ENCODE results near the gene TMEM81. TPM values are rescaled to one million over a fixed set of nuclear protein-coding genes. Genes with fewer than 3 reads are reported as not detected.

The TMEM81 gene
- total RNA-seq, 1 donor from 2014 or later: 3.6 TPM

- no peaks in the 10 kb centered on the region for H3K9me3 Mint-ChIP-seq
- H3K27me3 Mint-ChIP-seq: peaks cover 50% of the 10 kb centered on the region
- intact Hi-C loops (cut with micrococcal nuclease): no loop called here
- DNase-seq: no peak
- H3K27ac Mint-ChIP-seq: no peak overlapping the region
- H3K4me1 Mint-ChIP-seq: no peaks in the 10 kb centered on the region
- H3K4me3 Mint-ChIP-seq: no peak overlapping the region
- H3K36me3 Mint-ChIP-seq (ENCODE audit: low read depth): no peaks in the 10 kb centered on the region
Observed at GRCh38 chr1:205045146-205045545, 39.1 kb downstream of the TMEM81 start.

- no peak for DNase-seq
- H3K4me3 Mint-ChIP-seq: no peak overlapping the region
- no peak overlapping the region for H3K27ac Mint-ChIP-seq
- peaks cover 53% of the 10 kb centered on the region for H3K27me3 Mint-ChIP-seq
- no peaks in the 10 kb centered on the region for H3K36me3 Mint-ChIP-seq (ENCODE audit: low read depth)
- no peaks in the 10 kb centered on the region for H3K9me3 Mint-ChIP-seq
- intact Hi-C loops (cut with micrococcal nuclease): no loop called here
- no peaks in the 10 kb centered on the region for H3K4me1 Mint-ChIP-seq
Observed at GRCh38 chr1:205044741-205045140, 39.5 kb downstream of the TMEM81 start.

- no peaks in the 10 kb centered on the region for H3K36me3 Mint-ChIP-seq (ENCODE audit: low read depth)
- peaks cover 56% of the 10 kb centered on the region for H3K27me3 Mint-ChIP-seq
- H3K4me1 Mint-ChIP-seq: no peaks in the 10 kb centered on the region
- intact Hi-C loops (cut with micrococcal nuclease): no loop called here
- H3K4me3 Mint-ChIP-seq: no peak overlapping the region
- H3K27ac Mint-ChIP-seq: no peak overlapping the region
- DNase-seq: no peak
- H3K9me3 Mint-ChIP-seq: no peaks in the 10 kb centered on the region
Observed at GRCh38 chr1:205043866-205044265, 40.4 kb downstream of the TMEM81 start.

- H3K4me3 Mint-ChIP-seq: no peak within 1 kb of the TSS
- no peaks in the 10 kb centered on the region for H3K9me3 Mint-ChIP-seq
- intact Hi-C loops (cut with micrococcal nuclease): no loop called here
- DNase-seq: no peak
- H3K4me1 Mint-ChIP-seq: no peaks in the 10 kb centered on the region
- H3K27me3 Mint-ChIP-seq: peaks cover 57% of the 10 kb centered on the region
- H3K36me3 Mint-ChIP-seq (ENCODE audit: low read depth): no peaks in the 10 kb centered on the region
- H3K27ac Mint-ChIP-seq: no peak within 1 kb of the TSS
Observed at GRCh38 chr1:205042911-205043806, 41.1 kb downstream of the TMEM81 start, which contains the start of gene CNTN2. CNTN2 (plus strand) TSS chr1:205043212; CDS start chr1:205053186, 9,974 bp downstream.

GRCh38 chr1:205041998-205042910, 42.0 kb downstream of the TMEM81 start:
- H3K4me1 Mint-ChIP-seq: no peaks in the 10 kb centered on the region
- no peaks in the 10 kb centered on the region for H3K36me3 Mint-ChIP-seq (ENCODE audit: low read depth)
- peaks cover 57% of the 10 kb centered on the region for H3K27me3 Mint-ChIP-seq
- intact Hi-C loops (cut with micrococcal nuclease): no loop called here
- no peaks in the 10 kb centered on the region for H3K9me3 Mint-ChIP-seq
- H3K27ac Mint-ChIP-seq: no peak overlapping the region
- no peak overlapping the region for H3K4me3 Mint-ChIP-seq
- no peak for DNase-seq

GRCh38 chr1:205041001-205041715, 43.1 kb downstream of the TMEM81 start:
- H3K27ac Mint-ChIP-seq: no peak overlapping the region
- no peaks in the 10 kb centered on the region for H3K36me3 Mint-ChIP-seq (ENCODE audit: low read depth)
- no peaks in the 10 kb centered on the region for H3K9me3 Mint-ChIP-seq
- H3K4me1 Mint-ChIP-seq: no peaks in the 10 kb centered on the region
- peaks cover 55% of the 10 kb centered on the region for H3K27me3 Mint-ChIP-seq
- no peak overlapping the region for H3K4me3 Mint-ChIP-seq
- intact Hi-C loops (cut with micrococcal nuclease): no loop called here
- no peak for DNase-seq

GRCh38 chr1:205038132-205038786, 46.0 kb downstream of the TMEM81 start:
- H3K4me1 Mint-ChIP-seq: no peaks in the 10 kb centered on the region
- H3K4me3 Mint-ChIP-seq: no peak overlapping the region
- no peaks in the 10 kb centered on the region for H3K9me3 Mint-ChIP-seq
- no peak overlapping the region for H3K27ac Mint-ChIP-seq
- DNase-seq: no peak
- intact Hi-C loops (cut with micrococcal nuclease): no loop called here
- peaks cover 32% of the 10 kb centered on the region for H3K27me3 Mint-ChIP-seq
- no peaks in the 10 kb centered on the region for H3K36me3 Mint-ChIP-seq (ENCODE audit: low read depth)

- Mint-ChIP-seq H3K27ac (no peak overlapping the region), H3K36me3 (ENCODE audit: low read depth) (no peaks in the 10 kb centered on the region), H3K27me3 (peaks cover 30% of the 10 kb centered on the region), H3K4me1 (no peaks in the 10 kb centered on the region), H3K4me3 (no peak overlapping the region), H3K9me3 (no peaks in the 10 kb centered on the region)
- intact Hi-C loops (cut with micrococcal nuclease): no loop called here
- no peak for DNase-seq
Observed at GRCh38 chr1:205037539-205037938, 46.7 kb downstream of the TMEM81 start.

Other genes with a start within 250 kb of the TMEM81 start
- 0.17 and 0.21 TPM in 2 replicates for gene NFASC, start 213.6 kb downstream of the TMEM81 start, total RNA-seq
- not detected in 2 replicates for gene CNTN2, start 41.2 kb downstream of the TMEM81 start, total RNA-seq
- 24.0 and 27.2 TPM in 2 replicates for gene RBBP5, start 37.5 kb upstream of the TMEM81 start, total RNA-seq
- gene DSTYK, start 127.2 kb upstream of the TMEM81 start, total RNA-seq: 26.7 and 27.6 TPM in 2 replicates
- 19.9 and 20.9 TPM in 2 replicates for gene TMCC2, start 143.5 kb upstream of the TMEM81 start, total RNA-seq
- 0.80 and 1.0 TPM in 2 replicates for gene NUAK2, start 237.3 kb upstream of the TMEM81 start, total RNA-seq

Measured in activated CD4-positive, alpha-beta T cell treated with anti-CD3 and anti-CD28 coated beads, Interleukin-2, amount 10 ng/mL, durations not matched to agents 24 days and 14 days (primary cell).